ENCODE data around the gene PRRG1.
"Not testable (repeated sequence)": the region's sequence is repeated elsewhere in the genome, so short reads cannot be mapped to it uniquely, and the experiment has no call there.

The PRRG1 gene

GRCh38 chrX:37349221-37350033 lies at the start of gene PRRG1:
TSS of gene PRRG1 (plus strand) at chrX:37349364. CDS start at chrX:37406250, 56,886 bp downstream.
- peak; percentile 67 for DNase-seq

- DNase-seq: no peak
These were observed 46.6 kb upstream of the PRRG1 start for GRCh38 chrX:37302569-37302968.

- DNase-seq: not testable (repeated sequence)
These were observed 43.9 kb upstream of the PRRG1 start for GRCh38 chrX:37305238-37305637.

- no peak for DNase-seq
These were observed 34.6 kb upstream of the PRRG1 start for GRCh38 chrX:37314531-37314930.

- DNase-seq: no peak
These were observed 33.5 kb upstream of the PRRG1 start for GRCh38 chrX:37315511-37316248.

GRCh38 chrX:37320541-37321203 lies 28.5 kb upstream of the PRRG1 start:
- no peak for DNase-seq

- no peak for DNase-seq
These were observed 18.5 kb upstream of the PRRG1 start for GRCh38 chrX:37330642-37331041.

- no peak for DNase-seq
These were observed 17.6 kb upstream of the PRRG1 start for GRCh38 chrX:37331546-37331945.

- DNase-seq: no peak
These were observed 17.1 kb upstream of the PRRG1 start for GRCh38 chrX:37332055-37332454.

GRCh38 chrX:37332987-37333658 lies 16.0 kb upstream of the PRRG1 start:
- DNase-seq: no peak

GRCh38 chrX:37347420-37347819 lies 1.7 kb upstream of the PRRG1 start:
- DNase-seq: no peak

GRCh38 chrX:37348231-37348970 lies 763 bp upstream of the PRRG1 start:
- DNase-seq: no peak

GRCh38 chrX:37348971-37349220 lies 268 bp upstream of the PRRG1 start:
- DNase-seq: no peak

- DNase-seq: no peak
These were observed 836 bp downstream of the PRRG1 start for GRCh38 chrX:37350034-37350365.

- DNase-seq: no peak
These were observed 4.5 kb downstream of the PRRG1 start for GRCh38 chrX:37353646-37354045.

- no peak for DNase-seq
These were observed 8.3 kb downstream of the PRRG1 start for GRCh38 chrX:37357436-37357835.

GRCh38 chrX:37361596-37361995 lies 12.4 kb downstream of the PRRG1 start:
- no peak for DNase-seq

- DNase-seq: no peak
These were observed 15.5 kb downstream of the PRRG1 start for GRCh38 chrX:37364666-37365065.

GRCh38 chrX:37367946-37368345 lies 18.8 kb downstream of the PRRG1 start:
- no peak for DNase-seq

GRCh38 chrX:37370499-37371141 lies 21.5 kb downstream of the PRRG1 start:
- no peak for DNase-seq

- DNase-seq: no peak
These were observed 22.4 kb downstream of the PRRG1 start for GRCh38 chrX:37371578-37371991.

- no peak for DNase-seq
These were observed 29.2 kb downstream of the PRRG1 start for GRCh38 chrX:37378404-37378803.

Measured in NCI-H510A (cell line).